Mesenchymal stem cell (in vitro differentiated cells and primary cell): Measurements from ENCODE around the gene PARD3B.

Experiments
- DNase-seq: peaks from one replicate; pipeline ENCODE4 v3.0.0-alpha.2; 2013
- H2AFZ ChIP-seq: one replicate; pipeline ENCODE4 v1.6.1; 2013; ENCODE audit warnings: low read depth, mild to moderate bottlenecking, control low read depth, inconsistent platforms, low read length, moderate library complexity
- H2AK5ac ChIP-seq: 2 replicates; pipeline ENCODE4 v1.6.1; 2013; ENCODE audit warnings: low read length, moderate library complexity, mild to moderate bottlenecking, inconsistent platforms; ENCODE audit not compliant: severe bottlenecking
- H2BK120ac ChIP-seq: one replicate; pipeline ENCODE4 v1.6.1; 2013; ENCODE audit warnings: low read depth, mild to moderate bottlenecking, inconsistent platforms, low read length, moderate library complexity
- H2BK12ac ChIP-seq, 2 experiments: one replicate each; pipeline ENCODE4 v1.6.1; 2013; ENCODE audit warnings: inconsistent platforms in 2 of 2, low read length in 2 of 2, mild to moderate bottlenecking in 2 of 2, moderate library complexity in 2 of 2, control low read depth in 1 of 2
- H2BK15ac ChIP-seq: one replicate; pipeline ENCODE4 v1.6.1; 2013; ENCODE audit warnings: mild to moderate bottlenecking, low read depth, inconsistent platforms; ENCODE audit not compliant: poor library complexity, severe bottlenecking
- H2BK5ac ChIP-seq: 2 replicates; pipeline ENCODE4 v1.6.1; 2013; ENCODE audit warnings: low read depth, mild to moderate bottlenecking, low read length, control low read depth, inconsistent platforms; ENCODE audit not compliant: poor library complexity, severe bottlenecking
- H3K14ac ChIP-seq, 2 experiments: one replicate each; pipeline ENCODE4 v1.6.1; 2013; ENCODE audit warnings: inconsistent platforms in 2 of 2, low read length in 2 of 2, control low read depth in 1 of 2, mild to moderate bottlenecking in 1 of 2, moderate library complexity in 1 of 2
- H3K18ac ChIP-seq, 2 experiments: one replicate each; pipeline ENCODE4 v1.6.1; 2013; ENCODE audit warnings: inconsistent platforms in 2 of 2, low read length in 2 of 2, control low read depth in 1 of 2, low read depth in 1 of 2, mild to moderate bottlenecking in 1 of 2
- H3K23ac ChIP-seq, 2 experiments: one replicate each; pipeline ENCODE4 v1.6.1; 2013; ENCODE audit warnings: inconsistent platforms in 2 of 2, low read length in 2 of 2, mild to moderate bottlenecking in 2 of 2, moderate library complexity in 2 of 2, control low read depth in 1 of 2
- H3K27ac ChIP-seq: 2 replicates; pipeline ENCODE4 v1.5.1; 2013; ENCODE audit warnings: mild to moderate bottlenecking, moderate library complexity, low read length, control low read depth, inconsistent platforms; ENCODE audit not compliant: poor library complexity, severe bottlenecking
- H3K27me3 ChIP-seq, 2 experiments: 2 replicates each; pipeline versions ENCODE4 v1.6.1 to v1.7.0; 2013; ENCODE audit warnings: low read length in 2 of 2, mild to moderate bottlenecking in 2 of 2, moderate library complexity in 2 of 2, control low read depth in 1 of 2, inconsistent platforms in 1 of 2; ENCODE audit not compliant: control insufficient read depth in 1 of 2, insufficient read depth in 1 of 2
- H3K36me3 ChIP-seq, 2 experiments: 2 replicates each; pipeline versions ENCODE4 v1.6.1 to v1.7.0; 2013; ENCODE audit warnings: low read length in 2 of 2, control low read depth in 1 of 2, inconsistent platforms in 1 of 2, low read depth in 1 of 2, mild to moderate bottlenecking in 1 of 2; ENCODE audit not compliant: insufficient read depth in 2 of 2, control insufficient read depth in 1 of 2
- H3K4ac ChIP-seq, 2 experiments: one replicate each; pipeline ENCODE4 v1.6.1; 2013; ENCODE audit warnings: inconsistent platforms in 2 of 2, low read length in 2 of 2, mild to moderate bottlenecking in 2 of 2, moderate library complexity in 2 of 2, control low read depth in 1 of 2, low read depth in 1 of 2
- H3K4me1 ChIP-seq: 2 replicates; pipeline ENCODE4 v1.6.1; 2013; ENCODE audit warnings: low read depth, low read length, control low read depth; ENCODE audit not compliant: control insufficient read depth, insufficient read depth
- H3K4me2 ChIP-seq: 2 replicates; pipeline ENCODE4 v1.6.1; 2013; ENCODE audit warnings: low read length, mild to moderate bottlenecking, inconsistent platforms; ENCODE audit not compliant: poor library complexity, severe bottlenecking
- H3K4me3 ChIP-seq, 2 experiments: 2 replicates each; pipeline versions ENCODE4 v1.5.1 to v1.7.0; 2013; ENCODE audit warnings: low read length in 2 of 2, mild to moderate bottlenecking in 2 of 2, control low read depth in 1 of 2, low read depth in 1 of 2; ENCODE audit not compliant: insufficient read depth in 1 of 2
- H3K79me1 ChIP-seq: replicated peaks from 2 replicates; pipeline ENCODE4 v1.6.1; 2013; ENCODE audit warnings: mild to moderate bottlenecking, control low read depth, low read length, inconsistent platforms; ENCODE audit not compliant: poor library complexity, severe bottlenecking
- H3K9ac ChIP-seq: 2 replicates; pipeline ENCODE4 v1.7.0; 2013; ENCODE audit warnings: mild to moderate bottlenecking, low read length, moderate library complexity
- H3K9me3 ChIP-seq: 2 replicates; pipeline ENCODE4 v1.7.0; 2013; ENCODE audit warnings: mild to moderate bottlenecking, low read length; ENCODE audit not compliant: control insufficient read depth
- H4K8ac ChIP-seq: one replicate; pipeline ENCODE4 v1.6.1; 2013; ENCODE audit warnings: inconsistent platforms, mild to moderate bottlenecking, low read length, moderate library complexity
- H4K91ac ChIP-seq: one replicate; pipeline ENCODE4 v1.6.1; 2013; ENCODE audit warnings: mild to moderate bottlenecking, low read length, inconsistent platforms
- WGBS: methylation state at CpG from one replicate; pipeline ENCODE4 v1.1.7; 2013; ENCODE audit warnings: mixed read lengths; 5-methylcytosine and 5-hydroxymethylcytosine counted together

The PARD3B gene

GRCh38 chr2:204611764-204612163 lies 66.5 kb downstream of the PARD3B start:
- Histone ChIP-seq H3K36me3 (no peaks in the 10 kb centered on the region), H2BK12ac (no peak overlapping the region), H2AFZ (no peak overlapping the region), H3K23ac (no peak overlapping the region), H3K79me1 (peaks cover 16% of the 10 kb centered on the region), H3K14ac (no peak overlapping the region), H3K9ac (no peak overlapping the region), H3K4me3 (no peak overlapping the region), H3K4me1 (no peaks in the 10 kb centered on the region), H2BK15ac (no peak overlapping the region), H4K8ac (no peak overlapping the region), H3K18ac (no peak overlapping the region), H4K91ac (no peak overlapping the region), H3K4ac (no peak overlapping the region), H3K27me3 (no peaks in the 10 kb centered on the region), H3K9me3 (no peaks in the 10 kb centered on the region), H2BK5ac (no peak overlapping the region), H2AK5ac (no peak overlapping the region), H3K27ac (no peak overlapping the region), H3K4me2 (no peak overlapping the region), H2BK120ac (no peak overlapping the region)
- 100% methylated on average over 1 of the region's 2 CpGs for WGBS
- DNase-seq: no peak

DNA sequence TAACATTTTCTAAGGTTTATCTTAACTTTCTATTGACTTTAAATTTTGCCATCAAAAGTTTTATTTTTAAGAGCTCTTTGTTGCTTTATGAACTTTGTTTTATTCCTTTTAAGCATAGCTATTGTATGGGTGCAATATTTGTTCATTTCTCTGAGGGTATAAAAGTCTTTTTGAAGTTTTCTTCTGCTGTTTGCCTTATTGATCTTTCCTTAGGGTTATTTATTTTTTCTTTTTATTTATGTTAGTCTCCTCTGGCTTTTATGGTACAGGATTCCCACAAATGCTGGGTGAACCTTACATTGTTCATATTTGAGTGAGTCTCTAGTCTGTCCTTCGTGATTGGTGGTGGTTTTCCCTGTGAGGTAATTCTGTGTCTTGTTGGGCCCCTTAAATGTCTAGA lies 68.4 kb downstream of the PARD3B start:
- H3K36me3 ChIP-seq: no peaks in the 10 kb centered on the region
- H2AK5ac ChIP-seq: no peak overlapping the region
- no peak for DNase-seq
- no peak overlapping the region for H3K9ac ChIP-seq
- 85% methylated on average over 1 of the region's 1 CpG for WGBS
- H2BK15ac ChIP-seq: no peak overlapping the region
- H3K4me1 ChIP-seq: no peaks in the 10 kb centered on the region
- H3K27me3 ChIP-seq: no peaks in the 10 kb centered on the region
- H2BK12ac ChIP-seq: no peak overlapping the region
- H2BK120ac ChIP-seq: no peak overlapping the region
- H4K91ac ChIP-seq: no peak overlapping the region
- no peak overlapping the region for H3K18ac ChIP-seq
- no peak overlapping the region for H2AFZ ChIP-seq
- H4K8ac ChIP-seq: no peak overlapping the region
- no peak overlapping the region for H2BK5ac ChIP-seq
- peaks cover 14% of the 10 kb centered on the region for H3K79me1 ChIP-seq
- H3K14ac ChIP-seq: no peak overlapping the region
- no peak overlapping the region for H3K23ac ChIP-seq
- no peak overlapping the region for H3K4me3 ChIP-seq
- H3K4me2 ChIP-seq: no peak overlapping the region
- no peaks in the 10 kb centered on the region for H3K9me3 ChIP-seq
- no peak overlapping the region for H3K27ac ChIP-seq
- no peak overlapping the region for H3K4ac ChIP-seq

DNA sequence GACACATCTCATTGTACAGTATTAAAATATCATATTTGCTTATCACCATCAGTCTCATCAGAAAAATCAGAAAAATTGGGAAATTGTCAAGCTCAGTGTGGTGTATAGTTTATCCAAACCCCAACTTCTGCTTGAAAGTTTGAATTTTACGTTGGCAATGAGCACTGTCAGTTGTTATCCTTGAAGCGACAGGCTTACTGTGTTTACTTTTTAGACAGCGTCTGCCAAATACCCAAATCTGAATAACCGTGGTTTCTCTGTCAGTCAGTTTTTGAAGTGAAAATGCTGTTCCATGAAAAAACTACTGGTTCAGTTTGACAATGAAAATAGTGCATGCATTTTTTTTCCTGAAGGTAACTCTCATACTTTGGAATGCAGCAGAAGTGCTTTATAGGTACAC lies 70.2 kb downstream of the PARD3B start:
- H3K14ac ChIP-seq: no peak overlapping the region
- H3K9ac ChIP-seq: no peak overlapping the region
- H3K79me1 ChIP-seq: peaks cover 16% of the 10 kb centered on the region
- no peak overlapping the region for H4K8ac ChIP-seq
- H2AK5ac ChIP-seq: no peak overlapping the region
- no peak for DNase-seq
- no peak overlapping the region for H3K4me2 ChIP-seq
- H3K4me3 ChIP-seq: no peak overlapping the region
- H2BK5ac ChIP-seq: no peak overlapping the region
- no peak overlapping the region for H3K27ac ChIP-seq
- H2BK120ac ChIP-seq: no peak overlapping the region
- H3K23ac ChIP-seq: no peak overlapping the region
- H4K91ac ChIP-seq: no peak overlapping the region
- H2BK15ac ChIP-seq: no peak overlapping the region
- WGBS: 93% methylated on average over 4 of the region's 4 CpGs
- H3K27me3 ChIP-seq: no peaks in the 10 kb centered on the region
- no peak overlapping the region for H3K4ac ChIP-seq
- H3K36me3 ChIP-seq: no peaks in the 10 kb centered on the region
- H3K9me3 ChIP-seq: no peaks in the 10 kb centered on the region
- H3K18ac ChIP-seq: no peak overlapping the region
- no peaks in the 10 kb centered on the region for H3K4me1 ChIP-seq
- no peak overlapping the region for H2AFZ ChIP-seq
- no peak overlapping the region for H2BK12ac ChIP-seq

DNA sequence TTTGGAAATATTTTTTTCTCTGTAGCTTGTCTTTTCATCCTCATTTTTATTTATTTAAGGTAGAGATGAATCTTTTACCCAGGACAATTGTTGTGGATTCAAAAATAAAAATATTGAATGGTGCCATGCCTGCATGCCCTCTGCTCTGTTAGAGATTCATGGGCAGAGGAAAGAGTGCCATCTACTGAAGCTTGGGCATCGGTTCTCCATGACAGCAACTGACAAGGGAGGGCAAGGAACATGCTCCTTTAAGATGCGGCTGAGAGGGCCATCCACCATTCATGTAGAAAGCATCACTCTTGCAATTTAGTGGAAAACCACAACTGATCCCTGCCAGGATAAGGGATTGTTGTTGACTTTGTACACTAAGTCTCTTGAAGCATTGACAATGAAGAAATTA lies 79.9 kb downstream of the PARD3B start:
- no peak overlapping the region for H2BK12ac ChIP-seq
- no peak overlapping the region for H3K23ac ChIP-seq
- no peak overlapping the region for H2BK120ac ChIP-seq
- H3K4ac ChIP-seq: no peak overlapping the region
- H3K4me2 ChIP-seq: no peak overlapping the region
- H3K79me1 ChIP-seq: peaks cover 11% of the 10 kb centered on the region
- H4K8ac ChIP-seq: no peak overlapping the region
- no peak overlapping the region for H4K91ac ChIP-seq
- H2BK5ac ChIP-seq: no peak overlapping the region
- WGBS: 83% methylated on average over 1 of the region's 2 CpGs
- no peak overlapping the region for H3K27ac ChIP-seq
- H3K14ac ChIP-seq: no peak overlapping the region
- H3K9ac ChIP-seq: no peak overlapping the region
- H3K9me3 ChIP-seq: no peaks in the 10 kb centered on the region
- no peak overlapping the region for H2AFZ ChIP-seq
- H3K36me3 ChIP-seq: no peaks in the 10 kb centered on the region
- H2BK15ac ChIP-seq: no peak overlapping the region
- no peak overlapping the region for H2AK5ac ChIP-seq
- no peak overlapping the region for H3K18ac ChIP-seq
- DNase-seq: no peak
- no peaks in the 10 kb centered on the region for H3K4me1 ChIP-seq
- no peaks in the 10 kb centered on the region for H3K27me3 ChIP-seq
- no peak overlapping the region for H3K4me3 ChIP-seq
